ENCODE measurements around the gene SLC2A9. TPM values are rescaled to one million over a fixed set of nuclear protein-coding genes. Genes with fewer than 3 reads are reported as not detected.

Gene SLC2A9
- total RNA-seq, 2 experiments from 2014 or later = not detected

DNA sequence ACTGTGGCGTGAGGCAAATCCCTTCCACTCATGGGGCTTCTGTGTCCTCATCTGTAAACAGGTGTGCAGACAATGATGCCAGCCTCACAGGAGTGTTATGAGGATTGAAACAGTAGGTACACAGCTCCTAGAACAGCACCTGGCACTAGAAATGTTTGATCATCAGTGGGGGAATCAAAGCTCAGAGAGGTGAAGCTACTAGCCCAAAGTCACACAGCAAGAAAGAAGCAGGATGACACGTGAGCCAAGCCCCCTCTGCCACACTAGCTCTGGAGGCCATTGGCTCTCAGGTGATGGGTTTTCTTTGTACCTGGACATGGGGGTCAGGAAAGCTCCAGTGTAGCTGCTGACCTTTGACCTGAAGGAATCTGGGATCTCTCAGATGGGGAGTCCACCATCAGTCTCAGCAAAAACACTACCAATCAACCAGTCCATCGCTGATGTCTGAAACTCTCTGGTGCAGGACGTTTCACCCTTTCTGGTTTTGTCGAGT lies 13.4 kb upstream of the SLC2A9 start:
- no peak overlapping the region for H3K27ac ChIP-seq (ENCODE audit: low read depth, low read length, poor library complexity, severe bottlenecking)
- CTCF ChIA-PET (ENCODE audit: unreplicated experiment) = no interaction called here
- H3K4me3 ChIP-seq (ENCODE audit: low read depth, low read length, poor library complexity, severe bottlenecking) = no peak overlapping the region
- no peaks in the 10 kb centered on the region for H4K20me1 ChIP-seq (ENCODE audit: insufficient read depth, low read length)
- H3K79me2 ChIP-seq (ENCODE audit: insufficient read depth, low read depth, low read length) = no peaks in the 10 kb centered on the region
- no peaks in the 10 kb centered on the region for H3K4me1 ChIP-seq (ENCODE audit: insufficient read depth, low read length, poor library complexity, severe bottlenecking)
- POLR2A ChIA-PET = interaction anchor here (1.2 to 1.4 kb wide), 2 partner anchors 14 to 83 kb away, joined by 3 read pairs; no protein-coding TSS in a partner anchor
- no peak overlapping the region for H2AFZ ChIP-seq (ENCODE audit: low read length)
- no peaks in the 10 kb centered on the region for H3K36me3 ChIP-seq (ENCODE audit: insufficient read depth, low read length)
- no TSS peak for BruUV-seq (replicated peaks)
- no peaks in the 10 kb centered on the region for H3K9me3 ChIP-seq (ENCODE audit: low read length)
- TF ChIP-seq EZH2phosphoT487 (IDR thresholded peaks at IDR 0.05; ENCODE audit: borderline replicate concordance, low read depth, low read length) = no peak
- TF ChIP-seq, protein P1, sequence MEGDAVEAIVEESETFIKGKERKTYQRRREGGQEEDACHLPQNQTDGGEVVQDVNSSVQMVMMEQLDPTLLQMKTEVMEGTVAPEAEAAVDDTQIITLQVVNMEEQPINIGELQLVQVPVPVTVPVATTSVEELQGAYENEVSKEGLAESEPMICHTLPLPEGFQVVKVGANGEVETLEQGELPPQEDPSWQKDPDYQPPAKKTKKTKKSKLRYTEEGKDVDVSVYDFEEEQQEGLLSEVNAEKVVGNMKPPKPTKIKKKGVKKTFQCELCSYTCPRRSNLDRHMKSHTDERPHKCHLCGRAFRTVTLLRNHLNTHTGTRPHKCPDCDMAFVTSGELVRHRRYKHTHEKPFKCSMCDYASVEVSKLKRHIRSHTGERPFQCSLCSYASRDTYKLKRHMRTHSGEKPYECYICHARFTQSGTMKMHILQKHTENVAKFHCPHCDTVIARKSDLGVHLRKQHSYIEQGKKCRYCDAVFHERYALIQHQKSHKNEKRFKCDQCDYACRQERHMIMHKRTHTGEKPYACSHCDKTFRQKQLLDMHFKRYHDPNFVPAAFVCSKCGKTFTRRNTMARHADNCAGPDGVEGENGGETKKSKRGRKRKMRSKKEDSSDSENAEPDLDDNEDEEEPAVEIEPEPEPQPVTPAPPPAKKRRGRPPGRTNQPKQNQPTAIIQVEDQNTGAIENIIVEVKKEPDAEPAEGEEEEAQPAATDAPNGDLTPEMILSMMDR (conservative IDR thresholded peaks at IDR 0.05; ENCODE audit: low read length) = no peak
- no peak overlapping the region for H3K4me2 ChIP-seq (ENCODE audit: low read length)
- DNase-seq (ENCODE audit: low spot score) = no peak
- intact Hi-C loops (cut with micrococcal nuclease; ENCODE audit: unreplicated experiment) = no loop called here
- H3K9me2 ChIP-seq (ENCODE audit: insufficient read depth, low read length) = no peaks in the 10 kb centered on the region

DNA sequence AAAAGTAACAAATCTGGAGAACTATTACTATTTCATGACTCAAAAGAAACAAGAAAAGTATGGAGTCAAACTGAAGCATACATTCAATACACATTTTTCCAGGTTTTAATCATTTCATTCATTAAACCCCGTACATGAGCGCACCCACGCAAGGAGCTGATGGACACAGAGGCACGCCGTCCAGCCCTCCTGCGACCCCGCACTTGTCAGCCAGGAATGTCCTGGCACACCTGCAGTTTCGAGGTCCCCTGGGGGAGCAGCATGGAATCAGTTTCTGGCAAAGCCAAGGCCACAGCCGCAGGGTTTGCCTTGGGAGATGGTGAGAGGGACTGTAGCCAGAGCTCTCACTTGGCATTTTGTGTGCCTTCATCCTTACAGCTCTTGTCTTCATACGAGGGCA lies 12.8 kb upstream of the SLC2A9 start:
- no TSS peak for BruUV-seq (replicated peaks)

More for the DNA sequence above, 12.8 kb upstream of the SLC2A9 start:
- CTCF ChIA-PET (ENCODE audit: unreplicated experiment) = no interaction called here
- no peaks in the 10 kb centered on the region for H3K79me2 ChIP-seq (ENCODE audit: insufficient read depth, low read depth, low read length)
- H3K9me2 ChIP-seq (ENCODE audit: insufficient read depth, low read length) = no peaks in the 10 kb centered on the region
- no peak overlapping the region for H3K4me2 ChIP-seq (ENCODE audit: low read length)
- no peaks in the 10 kb centered on the region for H3K36me3 ChIP-seq (ENCODE audit: insufficient read depth, low read length)
- TF ChIP-seq, protein P1 (conservative IDR thresholded peaks at IDR 0.05; ENCODE audit: low read length) = no peak
- TF ChIP-seq EZH2phosphoT487 (IDR thresholded peaks at IDR 0.05; ENCODE audit: borderline replicate concordance, low read depth, low read length) = no peak
- DNase-seq (ENCODE audit: low spot score) = no peak
- intact Hi-C loops (cut with micrococcal nuclease; ENCODE audit: unreplicated experiment) = no loop called here
- no peaks in the 10 kb centered on the region for H3K4me1 ChIP-seq (ENCODE audit: insufficient read depth, low read length, poor library complexity, severe bottlenecking)
- no peak overlapping the region for H3K4me3 ChIP-seq (ENCODE audit: low read depth, low read length, poor library complexity, severe bottlenecking)
- no peaks in the 10 kb centered on the region for H3K9me3 ChIP-seq (ENCODE audit: low read length)
- H2AFZ ChIP-seq (ENCODE audit: low read length) = no peak overlapping the region
- POLR2A ChIA-PET = interaction anchor here (1.2 to 1.4 kb wide), 2 partner anchors 15 to 83 kb away, joined by 3 read pairs; no protein-coding TSS in a partner anchor
- no peaks in the 10 kb centered on the region for H4K20me1 ChIP-seq (ENCODE audit: insufficient read depth, low read length)
- no peak overlapping the region for H3K27ac ChIP-seq (ENCODE audit: low read depth, low read length, poor library complexity, severe bottlenecking)

All from OCI-LY7 (cell line).